Stimulated activated CD4-positive, alpha-beta T cell treated with anti-CD3 and anti-CD28 coated beads, TNF-alpha, amount 100 ng/mL, for 4 hours (primary cell): ENCODE measurements around the gene MAP3K4.

Source experiments
- DNase-seq, 3 experiments: peaks; one replicate each; pipeline ENCODE4 v3.0.0-alpha.2; 2020; ENCODE audit warnings: low read depth in 3 of 3

Gene MAP3K4

GRCh38 chr6:161127071-161127740 is 135.6 kb downstream of the MAP3K4 start:
- DNase-seq: no peak

GRCh38 chr6:161128230-161128629 is 136.7 kb downstream of the MAP3K4 start:
- no peak for DNase-seq

GRCh38 chr6:161128680-161129196 is 137.2 kb downstream of the MAP3K4 start:
- DNase-seq: no peak

DNA sequence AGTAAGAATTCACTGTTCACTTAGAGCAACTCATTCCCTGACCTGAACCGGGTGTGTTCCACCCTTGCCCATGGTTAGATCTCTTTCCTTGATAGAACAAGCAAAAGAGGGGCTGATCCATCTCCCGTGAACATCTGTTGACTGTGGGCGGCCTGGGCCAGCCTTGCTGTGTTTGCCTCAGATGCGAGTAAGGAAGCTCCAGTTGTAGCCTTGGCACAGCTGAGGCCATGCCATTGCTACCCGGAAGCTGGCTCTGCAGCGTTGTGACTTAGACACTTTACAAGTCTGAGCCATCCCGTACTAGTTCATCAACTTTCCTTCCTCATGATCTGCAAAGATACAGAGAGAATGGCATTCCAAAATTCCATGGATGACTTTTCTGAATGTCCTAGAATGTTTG is 139.0 kb downstream of the MAP3K4 start:
- no peak for DNase-seq

GRCh38 chr6:161130967-161131766 is 139.6 kb downstream of the MAP3K4 start:
- DNase-seq: no peak

DNA sequence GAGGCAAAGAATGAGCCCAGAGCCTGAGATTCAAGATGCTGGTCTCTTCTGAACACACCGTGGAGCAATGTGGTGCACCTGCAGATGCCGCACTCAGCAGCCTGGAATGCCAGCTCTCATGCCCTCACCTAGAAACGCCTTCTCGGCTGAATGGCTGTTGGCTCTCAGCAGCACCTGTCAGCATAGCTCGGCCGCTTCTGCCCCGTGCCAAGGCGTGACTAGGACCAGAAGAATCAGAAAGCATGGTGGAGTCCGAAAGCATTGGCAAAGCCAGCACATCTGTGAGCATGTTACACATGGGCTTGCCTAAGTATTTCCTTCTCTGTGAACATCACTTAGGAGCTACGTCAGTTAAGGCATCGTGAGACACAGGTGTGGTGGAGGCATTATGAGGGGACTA is 140.8 kb downstream of the MAP3K4 start:
- no peak for DNase-seq

DNA sequence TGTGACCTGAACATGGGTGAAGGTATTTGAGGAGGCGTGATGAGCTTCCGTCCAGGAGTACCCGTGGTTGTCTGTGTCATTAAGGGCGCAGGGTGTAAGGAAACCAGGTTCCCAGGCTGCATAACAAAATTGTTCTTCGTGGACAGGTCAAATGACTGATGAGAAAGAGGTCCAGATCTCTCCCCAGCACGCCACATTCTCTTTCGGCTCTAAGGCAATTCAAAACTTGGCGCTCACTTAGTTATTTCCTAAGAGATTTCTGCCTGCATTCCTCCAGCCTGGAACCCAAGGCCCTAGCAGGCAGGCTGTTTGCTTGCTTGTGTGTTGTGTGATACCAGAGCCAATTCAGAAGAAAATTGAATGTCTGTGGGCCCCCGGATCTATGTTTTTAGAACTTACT is 142.4 kb downstream of the MAP3K4 start:
- DNase-seq: no peak

DNA sequence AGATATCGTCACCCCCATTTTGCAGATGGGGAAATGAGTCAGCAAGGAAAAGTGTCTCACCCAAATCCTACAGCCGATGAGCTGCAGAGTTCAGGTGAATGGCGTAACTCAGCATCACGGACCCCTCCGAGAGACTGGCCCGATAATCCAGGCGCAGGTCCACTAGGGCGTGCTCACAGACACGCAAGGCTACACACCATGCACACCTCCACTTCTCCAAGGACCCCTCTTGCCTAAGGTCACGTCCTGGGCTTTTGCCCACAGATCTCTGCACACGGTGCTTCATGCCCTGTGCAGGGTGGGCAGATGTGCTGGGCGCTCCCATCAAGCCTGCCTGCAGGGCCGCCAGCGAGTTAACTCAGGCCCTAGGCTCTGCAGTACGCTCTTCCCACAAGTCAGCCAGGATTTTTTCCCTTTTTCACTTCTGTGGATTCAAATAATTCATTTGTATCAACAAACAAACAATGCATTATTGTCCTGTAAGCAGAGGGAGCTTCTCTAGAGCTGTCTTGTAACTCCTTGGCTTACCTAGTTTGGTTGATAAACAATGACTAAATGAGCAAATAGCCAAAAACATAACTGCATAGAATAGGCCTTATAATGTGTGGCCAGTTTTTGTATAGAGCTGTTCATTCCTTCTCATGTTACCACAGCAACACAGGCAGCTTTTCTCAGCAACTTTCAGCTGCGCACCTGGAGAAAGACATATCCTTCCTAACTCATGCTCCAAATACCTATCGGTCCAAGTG is 143.2 kb downstream of the MAP3K4 start:
- DNase-seq: no peak

GRCh38 chr6:161135695-161136591 is 144.4 kb downstream of the MAP3K4 start:
- no peak for DNase-seq

GRCh38 chr6:161136655-161137054 is 145.1 kb downstream of the MAP3K4 start:
- no peak for DNase-seq

DNA sequence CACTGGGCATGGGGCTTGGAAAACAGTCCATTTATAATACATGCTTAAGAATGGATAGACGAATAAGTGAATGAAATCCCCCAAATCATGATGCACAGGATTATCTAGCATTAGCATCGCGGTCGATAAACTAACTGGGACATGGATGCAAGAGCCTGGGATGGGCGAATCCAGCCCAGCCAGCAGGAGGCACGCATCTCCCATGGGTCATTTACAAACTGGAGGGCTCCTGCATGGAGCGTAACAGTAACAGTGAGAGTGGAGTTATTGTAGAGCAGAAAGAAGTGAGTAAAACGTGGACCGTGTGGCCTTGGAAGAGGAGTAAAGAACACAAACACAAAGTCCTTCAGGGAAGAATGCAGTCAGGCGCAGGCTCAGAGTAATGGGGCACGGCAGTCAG is 145.8 kb downstream of the MAP3K4 start:
- DNase-seq: no peak

GRCh38 chr6:161137839-161138542 is 146.4 kb downstream of the MAP3K4 start:
- DNase-seq: no peak

- no peak for DNase-seq
These were observed 147.2 kb downstream of the MAP3K4 start for GRCh38 chr6:161138543-161139303.

- DNase-seq: no peak
These were observed 147.8 kb downstream of the MAP3K4 start for GRCh38 chr6:161139304-161139765.

- no peak for DNase-seq
These were observed 148.4 kb downstream of the MAP3K4 start for GRCh38 chr6:161139766-161140553.

GRCh38 chr6:161140554-161140875 is 148.9 kb downstream of the MAP3K4 start:
- DNase-seq: no peak

DNA sequence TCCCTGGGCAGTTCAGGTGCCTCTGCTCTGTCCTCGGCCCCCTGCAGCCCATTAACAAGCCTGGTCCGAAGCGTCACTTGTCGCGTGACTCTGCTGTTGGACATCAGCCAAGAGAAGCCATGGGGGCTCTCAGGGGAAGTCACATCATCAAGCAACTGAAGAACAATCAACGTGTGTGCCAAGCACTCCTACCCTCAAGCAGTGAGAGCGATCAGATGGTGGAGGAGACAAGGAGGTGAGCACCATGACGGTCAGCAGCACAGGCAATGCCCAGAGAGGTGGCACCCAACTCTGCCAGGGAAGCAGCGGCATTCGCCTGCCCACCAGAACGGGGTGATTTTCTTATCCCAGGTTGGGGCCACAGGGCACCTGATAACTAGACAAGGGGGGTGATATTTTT is 149.6 kb downstream of the MAP3K4 start:
- no peak for DNase-seq

- DNase-seq: no peak
These were observed 151.4 kb downstream of the MAP3K4 start for GRCh38 chr6:161142957-161143296.

GRCh38 chr6:161143663-161144430 is 152.3 kb downstream of the MAP3K4 start:
- DNase-seq: no peak
